K562 (cell line): ENCODE measurements around the gene PHF21A. TPM values are rescaled to one million over a fixed set of nuclear protein-coding genes. Genes with fewer than 3 reads are reported as not detected.
A peak's percentile ranks its signal among the peaks of the same experiment; 100 is the strongest.

Experiments
- CXXC5 ChIP-seq: fragments of 250-450 bp; sonication (Bioruptor Pico); IDR thresholded peaks from 2 replicates; pipeline ENCODE4 v1.8.0; 2022; ENCODE audit warnings: inconsistent platforms, mild to moderate bottlenecking, moderate library complexity
- FOS ChIP-seq: IDR thresholded peaks from 3 replicates; pipeline ENCODE4 v1.6.1; 2011; ENCODE audit not compliant: insufficient read length; ENCODE audit errors: extremely low read depth
- IFI16 ChIP-seq: fragments of 250-450 bp; sonication (Bioruptor Pico); IDR thresholded peaks from 2 replicates; pipeline ENCODE4 v2.1.2; 2022; ENCODE audit warnings: mild to moderate bottlenecking, inconsistent platforms
- MXI1 ChIP-seq: IDR thresholded peaks from 2 replicates; pipeline ENCODE4 v1.6.1; 2011; ENCODE audit warnings: low read depth, mild to moderate bottlenecking, improper control_type of control experiment, low read length
- TCF3 ChIP-seq: sonication (generic); formaldehyde crosslinking; IDR thresholded peaks from 2 replicates; pipeline ENCODE4 v1.4.0; 2020; ENCODE audit warnings: mild to moderate bottlenecking, missing genetic modification reagents
- TEAD4 ChIP-seq, 2 experiments: sonication (generic) in 1 of 2; formaldehyde crosslinking in 1 of 2; IDR thresholded peaks; 2 replicates each; pipeline versions ENCODE4 v1.6.1 to v1.8.0; 2012 to 2022; ENCODE audit warnings: borderline replicate concordance in 1 of 2, inconsistent platforms in 1 of 2, low read length in 1 of 2, mild to moderate bottlenecking in 1 of 2, missing genetic modification reagents in 1 of 2
- polyA plus RNA-seq, 8 experiments: library from polyadenylated mRNA; depleted of rRNA in 4 of 8; stranded (reverse) in 5 of 8; unstranded in 3 of 8; fragments of >200 nt; fragmentation: Nextera tagmentation in 2 of 8; fragmentation: Illumina TruSeq in 1 of 8; extraction: Ambion mirVana in 2 of 8; extraction: Trizol in 1 of 8; gene quantifications; 2 replicates each; pipeline versions ENCODE4 v1.2.1 to v1.2.3, GENCODE V29; 2011 to 2014; ENCODE audit warnings: inconsistent platforms in 1 of 8, missing spikeins in 1 of 8
- total RNA-seq, 7 experiments: library from RNA; depleted of rRNA in 6 of 7; stranded (reverse); fragments of >200 nt in 6 of 7; fragmentation: Illumina TruSeq in 2 of 7; extraction: Trizol in 2 of 7; gene quantifications; 2 replicates each; pipeline versions ENCODE4 v1.2.1 to v1.2.3, GENCODE V29; 2011 to 2021; ENCODE audit warnings: low replicate concordance in 1 of 7
- TF ChIP-seq, protein P1 (sequence below): fragments of 450-650 bp; IDR thresholded peaks from 2 replicates; pipeline ENCODE4 v1.6.1; 2018; ENCODE audit warnings: mild to moderate bottlenecking, low read depth; ENCODE audit not compliant: partially characterized antibody
- TF ChIP-seq, protein P2 (sequence below): sonication (generic); formaldehyde crosslinking; IDR thresholded peaks from 2 replicates; pipeline ENCODE4 v1.5.0; 2020; ENCODE audit warnings: missing genetic modification reagents
- TF ChIP-seq, protein P3 (sequence below): fragments of 250-450 bp; sonication (Bioruptor Pico); IDR thresholded peaks from 2 replicates; pipeline ENCODE4 v1.5.0; 2021; ENCODE audit warnings: mild to moderate bottlenecking, borderline replicate concordance
- TF ChIP-seq, protein P4 (sequence below): fragments of 450-650 bp; IDR thresholded peaks from 2 replicates; pipeline ENCODE4 v1.6.1; 2016; ENCODE audit warnings: mild to moderate bottlenecking, moderate library complexity

Gene PHF21A
- total and polyA plus RNA-seq, 9 of the 15 experiments (the other 6 are each of a cell fraction or from before 2014, with no cell fraction given) = 1.5 to 32.4 (median 10.7) TPM

DNA sequence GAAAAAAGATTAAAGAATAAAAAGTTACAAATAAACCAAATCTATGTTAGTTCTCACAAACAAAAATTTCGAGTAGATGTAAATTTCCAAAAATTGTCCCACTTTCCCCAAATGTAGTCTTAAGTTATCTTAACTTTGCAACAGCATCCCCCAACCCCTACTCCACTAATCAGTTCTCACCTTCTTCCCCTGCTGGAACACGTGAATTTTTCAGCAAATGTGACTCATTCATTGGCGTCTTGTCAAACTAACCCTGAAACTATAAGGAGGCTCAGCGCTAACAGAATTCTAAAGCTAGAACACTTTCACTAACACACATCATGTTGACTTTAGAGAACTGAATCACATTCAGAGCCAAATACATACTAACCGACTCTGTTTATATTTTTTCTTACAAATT is 46.1 kb downstream of the PHF21A start (continued):
- TF ChIP-seq, protein P1, sequence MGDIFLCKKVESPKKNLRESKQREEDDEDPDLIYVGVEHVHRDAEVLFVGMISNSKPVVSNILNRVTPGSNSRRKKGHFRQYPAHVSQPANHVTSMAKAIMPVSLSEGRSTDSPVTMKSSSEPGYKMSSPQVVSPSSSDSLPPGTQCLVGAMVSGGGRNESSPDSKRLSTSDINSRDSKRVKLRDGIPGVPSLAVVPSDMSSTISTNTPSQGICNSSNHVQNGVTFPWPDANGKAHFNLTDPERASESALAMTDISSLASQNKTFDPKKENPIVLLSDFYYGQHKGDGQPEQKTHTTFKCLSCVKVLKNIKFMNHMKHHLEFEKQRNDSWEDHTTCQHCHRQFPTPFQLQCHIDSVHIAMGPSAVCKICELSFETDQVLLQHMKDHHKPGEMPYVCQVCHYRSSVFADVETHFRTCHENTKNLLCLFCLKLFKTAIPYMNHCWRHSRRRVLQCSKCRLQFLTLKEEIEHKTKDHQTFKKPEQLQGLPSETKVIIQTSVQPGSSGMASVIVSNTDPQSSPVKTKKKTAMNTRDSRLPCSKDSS = no peak
- peak; percentile 46 for TF ChIP-seq FOS
- TF ChIP-seq, protein P2, sequence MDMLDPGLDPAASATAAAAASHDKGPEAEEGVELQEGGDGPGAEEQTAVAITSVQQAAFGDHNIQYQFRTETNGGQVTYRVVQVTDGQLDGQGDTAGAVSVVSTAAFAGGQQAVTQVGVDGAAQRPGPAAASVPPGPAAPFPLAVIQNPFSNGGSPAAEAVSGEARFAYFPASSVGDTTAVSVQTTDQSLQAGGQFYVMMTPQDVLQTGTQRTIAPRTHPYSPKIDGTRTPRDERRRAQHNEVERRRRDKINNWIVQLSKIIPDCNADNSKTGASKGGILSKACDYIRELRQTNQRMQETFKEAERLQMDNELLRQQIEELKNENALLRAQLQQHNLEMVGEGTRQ = peak; percentile 43; the same call in 1 of the 2 replicates
- TF ChIP-seq, protein P3, sequence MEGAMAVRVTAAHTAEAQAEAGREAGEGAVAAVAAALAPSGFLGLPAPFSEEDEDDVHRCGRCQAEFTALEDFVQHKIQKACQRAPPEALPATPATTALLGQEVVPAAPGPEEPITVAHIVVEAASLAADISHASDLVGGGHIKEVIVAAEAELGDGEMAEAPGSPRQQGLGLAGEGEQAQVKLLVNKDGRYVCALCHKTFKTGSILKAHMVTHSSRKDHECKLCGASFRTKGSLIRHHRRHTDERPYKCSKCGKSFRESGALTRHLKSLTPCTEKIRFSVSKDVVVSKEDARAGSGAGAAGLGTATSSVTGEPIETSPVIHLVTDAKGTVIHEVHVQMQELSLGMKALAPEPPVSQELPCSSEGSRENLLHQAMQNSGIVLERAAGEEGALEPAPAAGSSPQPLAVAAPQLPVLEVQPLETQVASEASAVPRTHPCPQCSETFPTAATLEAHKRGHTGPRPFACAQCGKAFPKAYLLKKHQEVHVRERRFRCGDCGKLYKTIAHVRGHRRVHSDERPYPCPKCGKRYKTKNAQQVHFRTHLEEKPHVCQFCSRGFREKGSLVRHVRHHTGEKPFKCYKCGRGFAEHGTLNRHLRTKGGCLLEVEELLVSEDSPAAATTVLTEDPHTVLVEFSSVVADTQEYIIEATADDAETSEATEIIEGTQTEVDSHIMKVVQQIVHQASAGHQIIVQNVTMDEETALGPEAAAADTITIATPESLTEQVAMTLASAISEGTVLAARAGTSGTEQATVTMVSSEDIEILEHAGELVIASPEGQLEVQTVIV (CRISPR knock-in tag) = no peak
- peak; percentile 88 for TF ChIP-seq TEAD4 (IDR thresholded peaks at IDR 0.05; ENCODE audit: low read length)
- no peak for TF ChIP-seq TEAD4 (CRISPR knock-in tag; IDR thresholded peaks at IDR 0.05; ENCODE audit: borderline replicate concordance)
- TF ChIP-seq CXXC5 (CRISPR knock-in tag) = peak; percentile 66
- peak; percentile 63; the same call in 1 of the 2 replicates for TF ChIP-seq MXI1
- TF ChIP-seq, protein P4, sequence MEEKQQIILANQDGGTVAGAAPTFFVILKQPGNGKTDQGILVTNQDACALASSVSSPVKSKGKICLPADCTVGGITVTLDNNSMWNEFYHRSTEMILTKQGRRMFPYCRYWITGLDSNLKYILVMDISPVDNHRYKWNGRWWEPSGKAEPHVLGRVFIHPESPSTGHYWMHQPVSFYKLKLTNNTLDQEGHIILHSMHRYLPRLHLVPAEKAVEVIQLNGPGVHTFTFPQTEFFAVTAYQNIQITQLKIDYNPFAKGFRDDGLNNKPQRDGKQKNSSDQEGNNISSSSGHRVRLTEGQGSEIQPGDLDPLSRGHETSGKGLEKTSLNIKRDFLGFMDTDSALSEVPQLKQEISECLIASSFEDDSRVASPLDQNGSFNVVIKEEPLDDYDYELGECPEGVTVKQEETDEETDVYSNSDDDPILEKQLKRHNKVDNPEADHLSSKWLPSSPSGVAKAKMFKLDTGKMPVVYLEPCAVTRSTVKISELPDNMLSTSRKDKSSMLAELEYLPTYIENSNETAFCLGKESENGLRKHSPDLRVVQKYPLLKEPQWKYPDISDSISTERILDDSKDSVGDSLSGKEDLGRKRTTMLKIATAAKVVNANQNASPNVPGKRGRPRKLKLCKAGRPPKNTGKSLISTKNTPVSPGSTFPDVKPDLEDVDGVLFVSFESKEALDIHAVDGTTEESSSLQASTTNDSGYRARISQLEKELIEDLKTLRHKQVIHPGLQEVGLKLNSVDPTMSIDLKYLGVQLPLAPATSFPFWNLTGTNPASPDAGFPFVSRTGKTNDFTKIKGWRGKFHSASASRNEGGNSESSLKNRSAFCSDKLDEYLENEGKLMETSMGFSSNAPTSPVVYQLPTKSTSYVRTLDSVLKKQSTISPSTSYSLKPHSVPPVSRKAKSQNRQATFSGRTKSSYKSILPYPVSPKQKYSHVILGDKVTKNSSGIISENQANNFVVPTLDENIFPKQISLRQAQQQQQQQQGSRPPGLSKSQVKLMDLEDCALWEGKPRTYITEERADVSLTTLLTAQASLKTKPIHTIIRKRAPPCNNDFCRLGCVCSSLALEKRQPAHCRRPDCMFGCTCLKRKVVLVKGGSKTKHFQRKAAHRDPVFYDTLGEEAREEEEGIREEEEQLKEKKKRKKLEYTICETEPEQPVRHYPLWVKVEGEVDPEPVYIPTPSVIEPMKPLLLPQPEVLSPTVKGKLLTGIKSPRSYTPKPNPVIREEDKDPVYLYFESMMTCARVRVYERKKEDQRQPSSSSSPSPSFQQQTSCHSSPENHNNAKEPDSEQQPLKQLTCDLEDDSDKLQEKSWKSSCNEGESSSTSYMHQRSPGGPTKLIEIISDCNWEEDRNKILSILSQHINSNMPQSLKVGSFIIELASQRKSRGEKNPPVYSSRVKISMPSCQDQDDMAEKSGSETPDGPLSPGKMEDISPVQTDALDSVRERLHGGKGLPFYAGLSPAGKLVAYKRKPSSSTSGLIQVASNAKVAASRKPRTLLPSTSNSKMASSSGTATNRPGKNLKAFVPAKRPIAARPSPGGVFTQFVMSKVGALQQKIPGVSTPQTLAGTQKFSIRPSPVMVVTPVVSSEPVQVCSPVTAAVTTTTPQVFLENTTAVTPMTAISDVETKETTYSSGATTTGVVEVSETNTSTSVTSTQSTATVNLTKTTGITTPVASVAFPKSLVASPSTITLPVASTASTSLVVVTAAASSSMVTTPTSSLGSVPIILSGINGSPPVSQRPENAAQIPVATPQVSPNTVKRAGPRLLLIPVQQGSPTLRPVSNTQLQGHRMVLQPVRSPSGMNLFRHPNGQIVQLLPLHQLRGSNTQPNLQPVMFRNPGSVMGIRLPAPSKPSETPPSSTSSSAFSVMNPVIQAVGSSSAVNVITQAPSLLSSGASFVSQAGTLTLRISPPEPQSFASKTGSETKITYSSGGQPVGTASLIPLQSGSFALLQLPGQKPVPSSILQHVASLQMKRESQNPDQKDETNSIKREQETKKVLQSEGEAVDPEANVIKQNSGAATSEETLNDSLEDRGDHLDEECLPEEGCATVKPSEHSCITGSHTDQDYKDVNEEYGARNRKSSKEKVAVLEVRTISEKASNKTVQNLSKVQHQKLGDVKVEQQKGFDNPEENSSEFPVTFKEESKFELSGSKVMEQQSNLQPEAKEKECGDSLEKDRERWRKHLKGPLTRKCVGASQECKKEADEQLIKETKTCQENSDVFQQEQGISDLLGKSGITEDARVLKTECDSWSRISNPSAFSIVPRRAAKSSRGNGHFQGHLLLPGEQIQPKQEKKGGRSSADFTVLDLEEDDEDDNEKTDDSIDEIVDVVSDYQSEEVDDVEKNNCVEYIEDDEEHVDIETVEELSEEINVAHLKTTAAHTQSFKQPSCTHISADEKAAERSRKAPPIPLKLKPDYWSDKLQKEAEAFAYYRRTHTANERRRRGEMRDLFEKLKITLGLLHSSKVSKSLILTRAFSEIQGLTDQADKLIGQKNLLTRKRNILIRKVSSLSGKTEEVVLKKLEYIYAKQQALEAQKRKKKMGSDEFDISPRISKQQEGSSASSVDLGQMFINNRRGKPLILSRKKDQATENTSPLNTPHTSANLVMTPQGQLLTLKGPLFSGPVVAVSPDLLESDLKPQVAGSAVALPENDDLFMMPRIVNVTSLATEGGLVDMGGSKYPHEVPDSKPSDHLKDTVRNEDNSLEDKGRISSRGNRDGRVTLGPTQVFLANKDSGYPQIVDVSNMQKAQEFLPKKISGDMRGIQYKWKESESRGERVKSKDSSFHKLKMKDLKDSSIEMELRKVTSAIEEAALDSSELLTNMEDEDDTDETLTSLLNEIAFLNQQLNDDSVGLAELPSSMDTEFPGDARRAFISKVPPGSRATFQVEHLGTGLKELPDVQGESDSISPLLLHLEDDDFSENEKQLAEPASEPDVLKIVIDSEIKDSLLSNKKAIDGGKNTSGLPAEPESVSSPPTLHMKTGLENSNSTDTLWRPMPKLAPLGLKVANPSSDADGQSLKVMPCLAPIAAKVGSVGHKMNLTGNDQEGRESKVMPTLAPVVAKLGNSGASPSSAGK = peak; percentile 52; the same call in 1 of the 2 replicates
- no peak for TF ChIP-seq IFI16 (CRISPR knock-in tag)
- TF ChIP-seq TCF3 (CRISPR knock-in tag) = peak; percentile 85
